Ascending aorta (tissue), 2 donors: ENCODE measurements around the gene CDK3. TPM values are rescaled to one million over a fixed set of nuclear protein-coding genes. Genes with fewer than 3 reads are reported as not detected.

Experiments used
- DNase-seq, 2 donors: peaks; one replicate each; pipeline ENCODE4 v3.0.0-alpha.2; 2019; ENCODE audit warnings: low spot score in 2 of 2
- H3K27ac ChIP-seq, 2 donors: fragments of 200-600 bp; sonication (generic); one replicate each; pipeline ENCODE4 v1.5.1; 2016 to 2017; ENCODE audit warnings: mild to moderate bottlenecking in 1 of 2
- H3K27me3 ChIP-seq: fragments of 200-600 bp; sonication (generic); one replicate; pipeline ENCODE4 v1.5.1; 2017
- H3K36me3 ChIP-seq, 2 donors: fragments of 200-600 bp; sonication (generic); one replicate each; pipeline ENCODE4 v1.5.1; 2016
- H3K4me1 ChIP-seq, 2 donors: fragments of 200-600 bp; sonication (generic); one replicate each; pipeline ENCODE4 v1.5.1; 2016 to 2017; ENCODE audit warnings: mild to moderate bottlenecking in 1 of 2
- H3K4me3 ChIP-seq, 2 donors: fragments of 200-600 bp; sonication (generic); one replicate each; pipeline ENCODE4 v1.5.1; 2016 to 2017; ENCODE audit warnings: mild to moderate bottlenecking in 1 of 2
- H3K9me3 ChIP-seq, 2 donors: fragments of 200-600 bp; sonication (generic); one replicate each; pipeline ENCODE4 v1.5.1; 2016
- CTCF ChIP-seq, 3 experiments: fragments of 200-600 bp in 2 of 3; fragments of 450-650 bp in 1 of 3; sonication (generic) in 2 of 3; IDR thresholded peaks; one replicate each; pipeline ENCODE4 v1.5.1; 2016 to 2019; ENCODE audit warnings: antibody characterized with exemption in 3 of 3, mild to moderate bottlenecking in 1 of 3, moderate library complexity in 1 of 3
- intact Hi-C: fragments of 100-400 bp; cut with DNase I; formaldehyde crosslinking; loops from one replicate; pipeline ENCODE4 v1.15.1; 2023
- total RNA-seq: library from RNA; depleted of rRNA; stranded (reverse); fragments of >200 nt; gene quantifications from one replicate; pipeline ENCODE4 v1.1.0, GENCODE V29; 2016

The CDK3 gene
- total RNA-seq, 1 donor from 2014 or later: 2.1 TPM

DNA sequence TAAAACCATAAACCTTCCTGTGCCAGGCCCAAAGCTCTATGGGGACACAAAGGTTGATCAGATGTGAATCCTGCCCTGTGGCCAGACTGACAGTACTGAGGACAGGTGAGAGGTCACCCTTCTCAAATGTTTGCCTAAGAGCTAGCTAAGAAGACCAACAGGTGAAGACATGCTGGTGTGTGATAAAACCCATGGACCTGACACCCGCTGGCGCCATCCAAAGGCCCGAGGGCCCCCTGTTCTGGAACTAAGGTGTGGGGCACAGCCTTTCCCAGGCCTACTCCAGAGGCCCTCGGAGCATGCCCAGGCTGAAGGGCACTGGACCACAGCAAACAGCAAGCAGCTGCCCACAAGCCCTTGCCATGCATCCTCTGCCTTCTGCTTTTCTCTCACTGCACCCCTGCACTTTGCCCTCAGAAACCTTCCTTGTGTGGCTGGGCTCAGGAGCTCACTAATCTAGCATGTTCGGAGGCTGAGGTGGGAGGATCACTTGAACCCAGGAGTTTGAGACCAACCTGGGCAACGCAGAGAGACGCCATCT is 5.2 kb upstream of the CDK3 start:
- no peaks in the 10 kb centered on the region for H3K27me3 ChIP-seq
- intact Hi-C loops: no loop called here
- H3K4me1 ChIP-seq: no peaks in the 10 kb centered on the region
- TF ChIP-seq CTCF (IDR thresholded peaks at IDR 0.05): no peak
- no peak overlapping the region for H3K4me3 ChIP-seq
- DNase-seq: no peak
- H3K36me3 ChIP-seq: peaks cover 4 to 12% of the 10 kb centered on the region in 2 donors
- no peaks in the 10 kb centered on the region for H3K9me3 ChIP-seq
- no peak overlapping the region for H3K27ac ChIP-seq

DNA sequence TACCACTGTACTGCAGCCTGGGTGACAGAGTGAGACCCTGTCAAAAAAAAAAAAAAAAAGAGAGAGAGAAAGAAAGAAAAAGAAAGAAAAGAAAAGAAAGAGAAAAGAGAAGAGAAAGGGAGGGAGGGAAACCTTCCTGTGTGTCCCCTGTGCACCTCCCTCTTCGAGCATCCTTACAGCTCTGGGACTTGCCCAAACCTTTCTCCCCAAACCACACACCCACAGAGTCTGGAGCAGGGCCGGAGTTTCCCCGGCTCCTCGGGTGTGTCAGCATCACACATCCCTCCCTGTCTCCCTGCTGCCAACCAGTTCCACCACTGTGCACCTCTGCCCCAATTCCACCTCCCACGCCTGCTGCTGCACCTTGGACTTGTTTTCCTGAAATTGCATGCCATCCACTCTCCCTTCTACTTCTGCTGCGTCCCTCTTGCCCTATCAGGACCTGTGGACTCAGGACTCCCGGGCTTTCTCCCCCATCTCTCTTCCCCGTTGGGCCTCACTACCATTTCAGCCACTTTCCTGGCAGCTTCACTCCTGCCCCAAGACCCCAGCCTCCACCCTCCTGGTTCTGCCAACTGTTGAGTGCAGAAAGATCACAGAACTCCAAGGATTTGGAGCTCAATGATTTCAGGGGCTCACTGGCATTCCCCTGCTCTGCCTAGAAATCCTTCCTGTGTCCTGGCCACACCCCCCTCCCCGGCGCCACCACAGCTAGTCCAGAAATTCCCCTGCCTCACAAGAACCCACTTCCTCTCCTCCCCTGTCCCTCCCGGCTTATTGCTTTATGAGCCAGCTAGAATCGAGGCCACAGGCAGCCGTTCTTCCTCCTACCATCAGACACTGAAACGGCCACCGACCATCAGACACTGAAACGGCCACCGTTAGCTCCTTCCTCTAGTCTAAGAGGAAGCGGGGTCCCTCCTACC is 3.7 kb upstream of the CDK3 start:
- H3K4me1 ChIP-seq: no peaks in the 10 kb centered on the region
- H3K4me3 ChIP-seq: no peak overlapping the region
- intact Hi-C loops: no loop called here
- no peak for DNase-seq
- H3K9me3 ChIP-seq: no peaks in the 10 kb centered on the region
- no peak for TF ChIP-seq CTCF (IDR thresholded peaks at IDR 0.05)
- H3K36me3 ChIP-seq: peaks cover 4 to 6% of the 10 kb centered on the region in 2 donors
- no peak overlapping the region for H3K27ac ChIP-seq
- H3K27me3 ChIP-seq: no peaks in the 10 kb centered on the region

GRCh38 chr17:75998327-75998795 is 2.3 kb upstream of the CDK3 start:
- Histone ChIP-seq H3K4me3 (no peak overlapping the region), H3K9me3 (no peaks in the 10 kb centered on the region), H3K36me3 (peaks cover 0 to 3% of the 10 kb centered on the region in 2 donors), H3K4me1 (no peaks in the 10 kb centered on the region), H3K27ac (no peak overlapping the region), H3K27me3 (no peaks in the 10 kb centered on the region)
- TF ChIP-seq CTCF (IDR thresholded peaks at IDR 0.05): no peak
- intact Hi-C loops: no loop called here
- no peak for DNase-seq

DNA sequence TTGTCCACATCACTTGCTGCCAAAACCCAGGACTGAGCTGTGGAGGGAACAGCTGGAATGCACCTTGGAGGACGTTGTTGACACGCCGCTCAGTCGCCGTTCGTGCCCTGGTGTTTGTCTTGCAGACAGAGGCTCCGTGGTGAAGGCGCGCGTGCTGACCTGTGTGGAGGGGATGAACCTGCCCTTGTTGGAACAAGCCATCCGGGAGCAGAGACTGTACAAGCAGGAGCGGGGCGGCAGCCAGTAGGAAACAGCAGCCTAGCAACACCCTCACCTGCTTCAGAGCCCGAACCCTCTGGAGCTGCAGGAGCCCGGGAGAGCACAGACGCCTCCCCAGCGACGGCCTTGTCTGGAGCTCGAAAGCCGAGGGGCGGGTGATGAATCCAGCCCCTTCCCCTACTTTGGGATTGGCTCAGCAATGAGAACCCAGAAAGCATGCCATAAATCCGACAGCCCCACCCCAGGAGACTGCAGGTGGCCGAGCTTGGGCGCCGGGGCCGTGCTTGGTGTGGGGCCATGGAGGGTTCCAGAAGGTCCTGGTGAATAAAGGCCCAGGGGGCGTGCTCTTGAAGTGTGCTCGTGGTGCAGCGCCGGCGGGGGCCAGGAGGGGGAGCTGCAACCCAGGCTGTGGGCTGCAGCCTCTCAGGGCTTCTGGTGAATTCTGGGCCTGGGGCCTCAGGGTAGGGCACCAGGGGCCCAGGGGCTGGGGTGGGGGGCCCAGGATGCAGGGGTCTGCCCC is 470 bp upstream of the CDK3 start:
- H3K4me3 ChIP-seq: no peak overlapping the region
- H3K27ac ChIP-seq: no peak overlapping the region
- intact Hi-C loops: no loop called here
- H3K36me3 ChIP-seq: no peaks in the 10 kb centered on the region
- TF ChIP-seq CTCF (IDR thresholded peaks at IDR 0.05): peak in 2 of 3 experiments; percentile 43 to 47
- no peaks in the 10 kb centered on the region for H3K27me3 ChIP-seq
- no peaks in the 10 kb centered on the region for H3K4me1 ChIP-seq
- no peaks in the 10 kb centered on the region for H3K9me3 ChIP-seq
- DNase-seq: no peak

- Histone ChIP-seq H3K27me3 (no peaks in the 10 kb centered on the region), H3K4me1 (no peaks in the 10 kb centered on the region), H3K4me3 (no peak overlapping the region), H3K27ac (no peak overlapping the region), H3K36me3 (no peaks in the 10 kb centered on the region), H3K9me3 (no peaks in the 10 kb centered on the region)
- intact Hi-C loops: no loop called here
- DNase-seq: no peak
- no peak for TF ChIP-seq CTCF (IDR thresholded peaks at IDR 0.05)
These were observed 1.4 kb downstream of the CDK3 start for GRCh38 chr17:76002100-76002499.
